ENCODE results near the gene SUGCT.

DNA sequence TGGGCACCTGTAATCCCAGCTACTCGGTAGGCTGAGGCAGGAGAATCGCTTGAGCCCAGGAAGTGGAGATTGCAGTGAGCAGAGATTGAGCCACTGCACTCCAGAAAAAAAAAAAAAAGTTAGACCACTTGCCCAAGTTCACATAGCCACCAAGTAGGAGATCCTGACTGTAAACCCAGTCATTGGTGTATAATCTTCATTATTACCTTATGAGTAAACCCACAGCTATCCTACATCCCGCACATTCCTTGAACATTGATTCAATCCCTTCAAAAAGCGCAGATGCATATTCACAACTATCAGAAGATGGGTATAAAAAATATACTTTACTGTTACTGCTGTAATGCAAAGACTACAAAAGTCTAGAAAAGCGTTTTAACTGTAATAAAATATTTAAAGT lies 512.9 kb downstream of the SUGCT start:
- TF ChIP-seq, protein P1, sequence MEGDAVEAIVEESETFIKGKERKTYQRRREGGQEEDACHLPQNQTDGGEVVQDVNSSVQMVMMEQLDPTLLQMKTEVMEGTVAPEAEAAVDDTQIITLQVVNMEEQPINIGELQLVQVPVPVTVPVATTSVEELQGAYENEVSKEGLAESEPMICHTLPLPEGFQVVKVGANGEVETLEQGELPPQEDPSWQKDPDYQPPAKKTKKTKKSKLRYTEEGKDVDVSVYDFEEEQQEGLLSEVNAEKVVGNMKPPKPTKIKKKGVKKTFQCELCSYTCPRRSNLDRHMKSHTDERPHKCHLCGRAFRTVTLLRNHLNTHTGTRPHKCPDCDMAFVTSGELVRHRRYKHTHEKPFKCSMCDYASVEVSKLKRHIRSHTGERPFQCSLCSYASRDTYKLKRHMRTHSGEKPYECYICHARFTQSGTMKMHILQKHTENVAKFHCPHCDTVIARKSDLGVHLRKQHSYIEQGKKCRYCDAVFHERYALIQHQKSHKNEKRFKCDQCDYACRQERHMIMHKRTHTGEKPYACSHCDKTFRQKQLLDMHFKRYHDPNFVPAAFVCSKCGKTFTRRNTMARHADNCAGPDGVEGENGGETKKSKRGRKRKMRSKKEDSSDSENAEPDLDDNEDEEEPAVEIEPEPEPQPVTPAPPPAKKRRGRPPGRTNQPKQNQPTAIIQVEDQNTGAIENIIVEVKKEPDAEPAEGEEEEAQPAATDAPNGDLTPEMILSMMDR (IDR thresholded peaks at IDR 0.05) = no peak
- TF ChIP-seq POLR2AphosphoS5 (IDR thresholded peaks at IDR 0.05) = no peak
